T-cell (primary cell): Measurements from ENCODE around the gene SLC12A5. TPM values are rescaled to one million over a fixed set of nuclear protein-coding genes. Genes with fewer than 3 reads are reported as not detected.
"Not testable (repeated sequence)": the region's sequence is repeated elsewhere in the genome, so short reads cannot be mapped to it uniquely, and the experiment has no call there.

Experiments
- ATAC-seq, 4 experiments: fragments of 200-7000 bp in 3 of 4; fragments of 150-1000 bp in 1 of 4; cut with Tn5 transposase; replicated peaks in 1 of 4; 1 replicate in 3 of 4; 2 replicates in 1 of 4; pipeline ENCODE4 v1.10.0; 2021; ENCODE audit warnings: moderate library complexity in 3 of 4, mild to moderate bottlenecking in 2 of 4, moderate number of reproducible peaks in 1 of 4
- CTCF ChIA-PET, 2 donors: fragments of 300-600 bp; sonication (Branson Sonifier 250); formaldehyde crosslinking; loops; one replicate each; lab custom pipeline; 2022; ENCODE audit warnings: antibody characterized with exemption in 2 of 2; lab: Charles Lee
- POLR2A ChIA-PET, 2 donors: fragments of 300-600 bp; sonication (Branson Sonifier 250); formaldehyde crosslinking; loops; one replicate each; lab custom pipeline; 2022; ENCODE audit warnings: antibody characterized with exemption in 2 of 2; lab: Charles Lee
- DNase-seq, 35 experiments: peaks; one replicate each; pipeline versions ENCODE4 v3.0.0 to v3.0.0-alpha.2; 2013 to 2023
- H3K27ac ChIP-seq: one replicate; pipeline ENCODE4 v1.5.1; 2013; ENCODE audit warnings: low read length
- H3K27me3 ChIP-seq, 2 experiments: replicated peaks in 1 of 2; 1 replicate in 1 of 2; 2 replicates in 1 of 2; pipeline versions ENCODE4 v1.6.1 to v1.7.0; 2013; ENCODE audit warnings: low read length in 1 of 2, mixed read lengths in 1 of 2; ENCODE audit not compliant: control insufficient read depth in 2 of 2, insufficient read depth in 2 of 2; ENCODE audit errors: extremely low read depth in 1 of 2
- H3K36me3 ChIP-seq, 2 donors: 1 replicate in 1 of 2; 2 replicates in 1 of 2; pipeline versions ENCODE4 v1.6.1 to v1.7.0; 2013; ENCODE audit warnings: low read length in 1 of 2; ENCODE audit not compliant: control insufficient read depth in 2 of 2, insufficient read depth in 1 of 2; ENCODE audit errors: extremely low read depth in 1 of 2
- H3K4me1 ChIP-seq, 2 experiments: 1 replicate in 1 of 2; 2 replicates in 1 of 2; pipeline versions ENCODE4 v1.6.1 to v1.7.0; 2013; ENCODE audit warnings: low read length in 2 of 2, mixed read lengths in 1 of 2; ENCODE audit not compliant: insufficient read depth in 2 of 2, control insufficient read depth in 1 of 2; ENCODE audit errors: extremely low read depth in 1 of 2
- H3K4me3 ChIP-seq, 2 donors: 1 replicate in 1 of 2; 2 replicates in 1 of 2; pipeline versions ENCODE4 v1.5.1 to v1.7.0; 2013; ENCODE audit warnings: mild to moderate bottlenecking in 2 of 2, low read length in 1 of 2, moderate library complexity in 1 of 2; ENCODE audit not compliant: control insufficient read depth in 1 of 2; ENCODE audit errors: extremely low read depth in 1 of 2
- H3K9me3 ChIP-seq: 2 replicates; pipeline ENCODE4 v1.7.0; 2013
- H3K27ac Mint-ChIP-seq, 2 donors: one replicate each; pipeline ENCODE4 v1.8.0; 2020 to 2021; ENCODE audit warnings: mild to moderate bottlenecking in 2 of 2, mixed read lengths in 2 of 2
- H3K27me3 Mint-ChIP-seq, 2 donors: one replicate each; pipeline ENCODE4 v1.8.0; 2021 to 2022; ENCODE audit warnings: mixed read lengths in 2 of 2
- H3K36me3 Mint-ChIP-seq: one replicate; pipeline ENCODE4 v1.8.0; 2021; ENCODE audit warnings: mixed read lengths
- H3K4me1 Mint-ChIP-seq, 3 donors: one replicate each; pipeline ENCODE4 v1.8.0; 2020 to 2022; ENCODE audit warnings: mixed read lengths in 3 of 3, mild to moderate bottlenecking in 1 of 3
- H3K4me3 Mint-ChIP-seq, 3 donors: one replicate each; pipeline ENCODE4 v1.8.0; 2020 to 2022; ENCODE audit warnings: mild to moderate bottlenecking in 3 of 3, mixed read lengths in 3 of 3, moderate library complexity in 3 of 3
- H3K9me3 Mint-ChIP-seq, 3 donors: one replicate each; pipeline ENCODE4 v1.8.0; 2020 to 2022; ENCODE audit warnings: mixed read lengths in 3 of 3
- WGBS: methylation state at CpG from one replicate; pipeline ENCODE4 v1.1.5; 2013; ENCODE audit warnings: missing lambda C conversion rate; ENCODE audit not compliant: insufficient coverage; 5-methylcytosine and 5-hydroxymethylcytosine counted together
- total RNA-seq, 35 experiments: library from RNA in 6 of 35; stranded (reverse) in 6 of 35; fragments of 120-200 nt in 1 of 35; gene quantifications; one replicate each; pipeline versions ENCODE4 v1.2.1 to v1.2.4 and lab custom pipeline; 2013 to 2026

SLC12A5 gene
- total RNA-seq (under 1 TPM in 1 of 5 donors, not detected in 4; 0.05 TPM), total RNA-seq (lab: John Stamatoyannopoulos, UW) (0 to 0.42 (median 0.06) reads per million in 29 experiments)
- not detected for total RNA-seq (2013)

DNA sequence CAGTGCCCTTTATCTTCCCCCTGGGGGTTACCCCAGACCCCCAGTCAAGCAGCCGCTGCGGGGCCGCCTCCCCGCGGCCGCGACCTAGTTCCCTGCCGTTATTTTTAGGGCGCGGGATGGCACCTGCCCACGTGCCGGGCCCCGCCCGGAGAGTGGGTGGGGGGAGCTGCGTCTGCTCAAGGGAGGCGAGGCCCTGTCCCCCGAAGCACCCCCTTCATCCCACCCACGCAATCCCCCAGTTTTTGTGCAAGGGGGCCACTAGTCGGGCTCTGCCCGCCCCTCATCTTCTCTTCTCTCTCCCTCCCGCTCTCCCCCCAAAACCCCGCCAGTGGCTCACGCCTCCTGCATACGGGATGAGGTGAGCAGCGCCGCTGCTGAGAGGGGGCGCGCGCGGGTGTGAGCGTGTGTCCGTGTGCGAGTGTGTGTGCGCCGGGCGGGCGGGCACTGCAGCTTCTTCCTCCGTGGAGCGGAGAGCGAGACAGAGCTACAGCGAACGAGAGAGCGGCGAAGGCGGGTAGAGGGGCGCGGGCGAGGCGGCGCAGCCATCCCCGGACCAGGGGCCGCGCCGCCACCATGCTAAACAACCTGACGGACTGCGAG, at the start of gene SLC12A5:
TSS of gene SLC12A5 (plus strand) at position 444 of the 600 bp plus-strand sequence. CDS start at position 574, 130 bp downstream.
- ChIA-PET POLR2A (no interaction called here), CTCF (interaction anchor here in 1 of 2 donors (0.7 kb wide), 1 partner anchor 8 kb away, joined by 3 read pairs; no protein-coding TSS in a partner anchor)
- ATAC-seq: no peak

DNA sequence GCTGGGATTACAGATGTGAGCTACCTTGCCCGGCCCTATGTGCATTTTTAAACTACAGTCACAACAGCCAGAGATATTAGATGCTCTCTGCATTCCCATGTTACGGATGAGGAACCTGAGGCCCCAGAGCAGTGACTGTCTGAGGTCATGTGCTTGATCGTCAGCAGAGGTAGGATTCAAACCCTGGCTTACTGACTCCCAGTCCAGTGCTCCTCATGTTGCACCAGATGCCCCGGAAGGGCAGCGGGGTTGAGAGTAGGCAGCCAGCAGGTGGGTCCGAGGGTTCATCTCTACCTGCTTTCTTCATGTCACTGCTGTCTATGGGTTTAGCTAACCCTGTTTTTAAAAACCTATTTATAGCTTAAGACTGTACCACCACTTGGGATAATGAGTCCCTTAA, 47.8 kb upstream of the SLC12A5 start:
- H3K4me1 Mint-ChIP-seq: peaks cover 0 to 2% (median 0%) of the 10 kb centered on the region in 3 donors
- WGBS: 96% methylated on average over 4 of the region's 6 CpGs
- peaks cover 0 to 6% of the 10 kb centered on the region in 2 experiments for H3K27me3 ChIP-seq
- H3K36me3 ChIP-seq: no peaks in the 10 kb centered on the region
- no peaks in the 10 kb centered on the region for H3K4me1 ChIP-seq
- H3K27me3 Mint-ChIP-seq: peaks cover 0 to 4% of the 10 kb centered on the region in 2 donors
- no peak overlapping the region for H3K4me3 ChIP-seq
- no peaks in the 10 kb centered on the region for H3K9me3 ChIP-seq
- ChIA-PET CTCF (interaction anchor here in 1 of 2 donors (2.2 kb wide), 1 partner anchor 11 kb away, joined by 8 read pairs; no protein-coding TSS in a partner anchor), POLR2A (no interaction called here)
- no peaks in the 10 kb centered on the region for H3K36me3 Mint-ChIP-seq
- ATAC-seq: no peak
- DNase-seq: no peak
- H3K27ac ChIP-seq: no peak overlapping the region
- H3K4me3 Mint-ChIP-seq: no peak overlapping the region
- no peak overlapping the region for H3K27ac Mint-ChIP-seq
- no peaks in the 10 kb centered on the region for H3K9me3 Mint-ChIP-seq

More for the DNA sequence above, at the start of gene SLC12A5:
- Mint-ChIP-seq H3K4me1 (no peaks in the 10 kb centered on the region), H3K9me3 (no peaks in the 10 kb centered on the region), H3K27me3 (peaks cover 49 to 81% of the 10 kb centered on the region in 2 donors), H3K36me3 (no peaks in the 10 kb centered on the region), H3K4me3 (no peak within 1 kb of the TSS), H3K27ac (peak within 1 kb of the TSS in 1 of 2 donors; percentile 25)
- whole genome bisulfite sequencing: 23% methylated on average over 34 of the region's 56 CpGs
- Histone ChIP-seq H3K27me3 (peaks cover 8 to 82% of the 10 kb centered on the region in 2 experiments), H3K27ac (no peak within 1 kb of the TSS), H3K4me1 (no peaks in the 10 kb centered on the region), H3K4me3 (no peak within 1 kb of the TSS), H3K9me3 (no peaks in the 10 kb centered on the region), H3K36me3 (no peaks in the 10 kb centered on the region)
- DNase-seq: no peak

DNA sequence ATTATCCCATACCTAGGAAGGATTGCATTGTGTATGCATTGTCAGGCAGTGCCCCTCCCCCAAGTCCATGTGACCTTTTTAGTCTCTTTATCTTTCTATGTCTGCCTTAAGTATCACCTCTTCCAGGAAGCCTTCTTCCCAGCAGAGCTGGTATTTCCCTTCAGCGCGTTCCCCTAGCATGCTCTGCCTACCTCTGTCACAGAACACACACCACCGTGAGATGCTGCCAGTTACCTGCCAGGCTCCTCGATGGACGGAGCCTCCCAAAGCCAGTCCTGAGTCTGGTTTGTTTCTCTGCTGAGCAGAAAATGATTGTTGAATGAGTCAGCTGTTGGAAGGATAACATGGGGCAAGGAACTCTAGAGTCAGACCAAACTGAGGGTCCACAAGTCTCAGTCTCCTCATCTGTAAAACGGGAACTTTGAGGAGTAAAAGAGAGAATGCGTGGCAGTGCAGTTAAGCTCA, 45.7 kb upstream of the SLC12A5 start:
- ATAC-seq (no peak), DNase-seq (no peak)
- Mint-ChIP-seq H3K27me3 (peaks cover 0 to 4% of the 10 kb centered on the region in 2 donors), H3K4me3 (no peak overlapping the region), H3K27ac (no peak overlapping the region), H3K36me3 (no peaks in the 10 kb centered on the region), H3K4me1 (peaks cover 0 to 4% (median 0%) of the 10 kb centered on the region in 3 donors), H3K9me3 (no peaks in the 10 kb centered on the region)
- Histone ChIP-seq H3K36me3 (no peaks in the 10 kb centered on the region), H3K27me3 (peaks cover 0 to 26% of the 10 kb centered on the region in 2 experiments), H3K4me1 (peaks cover 0 to 6% of the 10 kb centered on the region in 2 experiments), H3K4me3 (no peak overlapping the region), H3K27ac (no peak overlapping the region), H3K9me3 (no peaks in the 10 kb centered on the region)
- CTCF ChIA-PET: interaction anchor here (0.5 to 2.2 kb wide), 3 partner anchors 12 to 16 kb away, joined by 3 to 8 read pairs (median 4); no protein-coding TSS in a partner anchor
- 100% methylated on average over 2 of the region's 7 CpGs for WGBS
- POLR2A ChIA-PET: no interaction called here

DNA sequence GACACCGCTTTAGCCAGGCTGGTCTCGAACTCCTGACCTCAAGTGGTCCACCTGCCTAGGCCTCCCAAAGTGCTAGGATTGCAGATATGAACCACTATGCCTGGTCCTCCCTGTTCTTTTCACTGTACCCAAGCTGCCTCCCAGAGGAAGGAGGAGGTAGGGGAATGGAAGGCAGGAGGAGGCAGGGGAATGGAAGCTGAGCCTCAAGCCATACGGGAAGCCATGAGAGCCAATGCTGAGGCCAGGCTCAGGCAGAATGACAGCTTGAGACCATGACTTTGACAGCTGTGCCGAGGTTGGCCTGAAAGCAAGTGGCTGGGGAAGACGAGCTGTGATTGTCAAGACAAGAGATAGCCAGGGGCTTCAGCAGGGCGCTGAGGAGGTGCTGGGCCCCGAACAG, 43.4 kb upstream of the SLC12A5 start:
- no peak overlapping the region for H3K27ac Mint-ChIP-seq
- Histone ChIP-seq H3K27ac (no peak overlapping the region), H3K4me1 (peaks cover 0 to 6% of the 10 kb centered on the region in 2 experiments), H3K27me3 (peaks cover 0 to 30% of the 10 kb centered on the region in 2 experiments), H3K4me3 (no peak overlapping the region), H3K36me3 (no peaks in the 10 kb centered on the region), H3K9me3 (no peaks in the 10 kb centered on the region)
- peaks cover 0 to 4% (median 0%) of the 10 kb centered on the region in 3 donors for H3K4me1 Mint-ChIP-seq
- no peak overlapping the region for H3K4me3 Mint-ChIP-seq
- no peaks in the 10 kb centered on the region for H3K36me3 Mint-ChIP-seq
- peaks cover 0 to 6% of the 10 kb centered on the region in 2 donors for H3K27me3 Mint-ChIP-seq
- no peaks in the 10 kb centered on the region for H3K9me3 Mint-ChIP-seq
- DNase-seq: no peak
- ATAC-seq: no peak
- 96% methylated on average over 6 of the region's 7 CpGs for WGBS
- CTCF ChIA-PET: interaction anchor here (1.8 to 4.1 kb wide), 2 partner anchors 14 to 28 kb away, joined by 8 to 37 read pairs; no protein-coding TSS in a partner anchor
- POLR2A ChIA-PET: no interaction called here

DNA sequence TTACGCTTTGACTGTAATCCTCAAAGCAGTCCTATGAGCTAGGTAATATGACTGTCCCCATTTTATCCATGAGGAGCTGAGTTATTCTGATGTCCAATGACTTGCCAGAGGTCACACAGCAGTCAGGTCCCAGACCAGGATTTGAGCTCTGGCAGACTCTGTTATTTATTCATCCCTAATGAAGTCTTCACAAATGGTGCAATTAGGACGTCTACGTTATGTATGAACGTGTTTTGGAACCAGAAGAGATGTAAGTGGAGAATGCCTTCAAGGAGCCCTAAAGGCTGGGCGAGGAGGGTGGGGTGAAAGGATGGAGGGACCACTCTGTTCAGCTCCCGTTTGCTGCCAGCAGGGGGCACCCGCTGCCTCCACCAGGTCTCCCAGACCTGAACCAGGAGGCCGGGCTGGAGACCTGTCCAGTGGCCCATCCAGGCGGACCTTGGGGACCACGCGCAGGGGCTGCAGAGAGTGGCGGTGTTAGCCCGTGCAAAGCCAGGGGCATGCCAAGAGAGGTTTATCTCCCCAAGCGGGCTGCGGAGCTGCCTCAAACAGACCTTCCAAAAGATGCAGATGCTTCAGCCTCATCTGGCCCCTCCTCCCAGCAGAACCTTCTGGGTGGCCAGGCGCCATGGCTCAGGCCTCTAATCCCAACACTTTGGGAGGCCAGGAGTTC, 41.8 kb upstream of the SLC12A5 start:
- POLR2A ChIA-PET: interaction anchor here in 1 of 2 donors (0.6 to 0.8 kb wide), 2 partner anchors 21 to 27 kb away, joined by 3 to 6 read pairs; no protein-coding TSS in a partner anchor
- WGBS: 6% methylated on average over 16 of the region's 16 CpGs

DNA sequence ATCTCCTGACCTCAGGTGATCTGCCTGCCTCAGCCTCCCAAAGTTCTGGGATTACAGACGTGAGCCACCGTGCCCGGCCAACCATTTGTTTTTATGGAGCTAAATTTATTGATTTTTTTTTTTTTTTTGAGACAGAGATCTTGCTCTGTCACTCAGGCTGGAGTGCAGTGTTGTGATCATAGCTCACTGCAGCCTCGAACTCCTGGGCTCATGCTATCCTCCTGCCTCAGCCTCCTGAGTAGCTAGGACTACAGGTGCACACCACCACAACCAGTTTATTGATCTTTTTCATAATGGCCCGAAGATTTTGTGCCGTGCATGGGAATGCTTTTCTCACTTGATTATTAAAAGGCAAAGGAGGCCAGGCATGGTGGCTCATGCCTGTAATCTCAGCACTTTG, 40.2 kb upstream of the SLC12A5 start:
- DNase-seq, H3K9me3 ChIP-seq, H3K27ac Mint-ChIP-seq, ATAC-seq, H3K36me3 ChIP-seq, H3K4me3 Mint-ChIP-seq, H3K9me3 Mint-ChIP-seq, H3K4me3 ChIP-seq, H3K27me3 Mint-ChIP-seq, H3K4me1 Mint-ChIP-seq, H3K27ac ChIP-seq, H3K36me3 Mint-ChIP-seq, H3K4me1 ChIP-seq: not testable (repeated sequence)
- 82% methylated on average over 3 of the region's 6 CpGs for WGBS
- H3K27me3 ChIP-seq: peaks cover 0 to 43% of the 10 kb centered on the region in 2 experiments
- POLR2A ChIA-PET: interaction anchor here (0.6 to 0.7 kb wide), 2 partner anchors 8 to 102 kb away, joined by 8 read pairs; no protein-coding TSS in a partner anchor
- CTCF ChIA-PET: interaction anchor here (0.6 to 4.1 kb wide), 7 partner anchors 18 to 672 kb away, joined by 3 to 37 read pairs (median 3); no protein-coding TSS in a partner anchor

More for the DNA sequence above, 41.8 kb upstream of the SLC12A5 start:
- Mint-ChIP-seq H3K36me3 (no peaks in the 10 kb centered on the region), H3K4me3 (no peak overlapping the region), H3K4me1 (peaks cover 0 to 4% (median 0%) of the 10 kb centered on the region in 3 donors), H3K27me3 (peaks cover 0 to 6% of the 10 kb centered on the region in 2 donors), H3K9me3 (no peaks in the 10 kb centered on the region), H3K27ac (no peak overlapping the region)
- Histone ChIP-seq H3K27ac (no peak overlapping the region), H3K36me3 (no peaks in the 10 kb centered on the region), H3K4me3 (no peak overlapping the region), H3K27me3 (peaks cover 0 to 34% of the 10 kb centered on the region in 2 experiments), H3K4me1 (peaks cover 0 to 6% of the 10 kb centered on the region in 2 experiments), H3K9me3 (no peaks in the 10 kb centered on the region)
- DNase-seq (peak; percentile 35 to 85 (median 70)), ATAC-seq (peak; percentile 91 to 99 (median 94))
- CTCF ChIA-PET: interaction anchor here (0.5 to 4.1 kb wide), 11 partner anchors 12 to 413 kb away, joined by 3 to 37 read pairs (median 6); no protein-coding TSS in a partner anchor
